IPS-15b (cell line): ENCODE results near the gene SFXN2.
A peak's percentile ranks its signal among the peaks of the same experiment; 100 is the strongest.
"Not testable (repeated sequence)": the region's sequence is repeated elsewhere in the genome, so short reads cannot be mapped to it uniquely, and the experiment has no call there.

Experiments used
- H3K27me3 ChIP-seq: one replicate; pipeline ENCODE4 v1.6.1; 2013; ENCODE audit warnings: low read length; ENCODE audit not compliant: control insufficient read depth, insufficient read depth
- H3K36me3 ChIP-seq: one replicate; pipeline ENCODE4 v1.6.1; 2013; ENCODE audit warnings: low read length; ENCODE audit not compliant: control insufficient read depth, insufficient read depth
- H3K4me1 ChIP-seq: one replicate; pipeline ENCODE4 v1.6.1; 2013; ENCODE audit warnings: mild to moderate bottlenecking, low read length; ENCODE audit not compliant: control insufficient read depth, insufficient read depth
- H3K4me3 ChIP-seq: one replicate; pipeline ENCODE4 v1.5.1; 2013; ENCODE audit warnings: low read depth, low read length
- H3K9ac ChIP-seq: one replicate; pipeline ENCODE4 v1.6.1; 2013; ENCODE audit warnings: low read depth, mild to moderate bottlenecking, low read length
- H3K9me3 ChIP-seq: one replicate; pipeline ENCODE4 v1.6.1; 2013; ENCODE audit warnings: mild to moderate bottlenecking, low read length; ENCODE audit not compliant: control insufficient read depth, insufficient read depth

Gene SFXN2, protein sequence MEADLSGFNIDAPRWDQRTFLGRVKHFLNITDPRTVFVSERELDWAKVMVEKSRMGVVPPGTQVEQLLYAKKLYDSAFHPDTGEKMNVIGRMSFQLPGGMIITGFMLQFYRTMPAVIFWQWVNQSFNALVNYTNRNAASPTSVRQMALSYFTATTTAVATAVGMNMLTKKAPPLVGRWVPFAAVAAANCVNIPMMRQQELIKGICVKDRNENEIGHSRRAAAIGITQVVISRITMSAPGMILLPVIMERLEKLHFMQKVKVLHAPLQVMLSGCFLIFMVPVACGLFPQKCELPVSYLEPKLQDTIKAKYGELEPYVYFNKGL

DNA sequence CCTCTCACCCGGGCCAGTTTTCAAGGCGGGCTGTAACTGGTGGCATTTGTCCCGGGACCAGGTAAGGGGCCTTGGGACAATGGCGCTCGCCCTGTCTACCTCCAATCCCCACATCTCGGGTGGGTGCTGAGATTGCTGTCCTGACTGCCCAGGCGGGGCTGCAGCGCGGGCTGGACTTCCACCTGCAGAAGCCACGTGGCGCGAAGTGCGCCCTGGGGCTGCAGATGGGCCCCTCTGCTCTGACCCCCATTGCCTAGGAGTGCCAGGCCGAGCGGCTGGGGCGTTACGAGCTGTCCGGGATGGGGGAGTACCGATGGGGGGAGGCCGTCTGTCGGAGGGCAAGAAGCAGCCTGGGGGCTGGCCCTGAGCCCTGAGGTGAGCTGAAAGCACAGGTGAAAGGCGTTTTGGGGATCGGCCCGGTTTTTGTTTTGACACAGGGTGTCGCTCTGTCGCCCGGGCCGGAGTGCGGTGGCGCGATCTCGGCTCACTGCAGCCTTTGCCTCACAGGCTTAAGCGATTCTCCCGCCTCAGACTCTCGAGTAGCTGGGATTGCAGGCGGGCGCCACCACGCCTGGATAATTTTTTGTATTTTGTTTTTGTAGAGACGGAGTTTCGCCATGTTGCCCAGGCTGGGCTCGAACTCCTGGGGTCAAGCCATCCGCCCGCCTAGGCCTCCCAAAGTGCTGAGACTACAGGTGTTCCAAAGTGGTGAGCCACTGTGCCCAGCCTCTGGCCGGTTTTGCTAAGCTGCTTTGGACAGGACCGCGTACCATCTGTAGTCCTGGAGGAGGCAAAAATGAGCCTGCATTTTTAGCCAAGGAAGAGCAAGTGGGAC, at the start of gene SFXN2:
SFXN2 (plus strand) TSS at position 16 of the 835 bp plus-strand sequence. CDS start 12,001 bp downstream, outside the sequence.
- H3K9ac ChIP-seq, result peak within 1 kb of the TSS; percentile 92
- H3K4me3 ChIP-seq, result peak within 1 kb of the TSS; percentile 93
- H3K36me3 ChIP-seq, result no peaks in the 10 kb centered on the region
- H3K4me1 ChIP-seq, result peaks cover 22% of the 10 kb centered on the region
- no peaks in the 10 kb centered on the region for H3K9me3 ChIP-seq
- H3K27me3 ChIP-seq, result no peaks in the 10 kb centered on the region

DNA sequence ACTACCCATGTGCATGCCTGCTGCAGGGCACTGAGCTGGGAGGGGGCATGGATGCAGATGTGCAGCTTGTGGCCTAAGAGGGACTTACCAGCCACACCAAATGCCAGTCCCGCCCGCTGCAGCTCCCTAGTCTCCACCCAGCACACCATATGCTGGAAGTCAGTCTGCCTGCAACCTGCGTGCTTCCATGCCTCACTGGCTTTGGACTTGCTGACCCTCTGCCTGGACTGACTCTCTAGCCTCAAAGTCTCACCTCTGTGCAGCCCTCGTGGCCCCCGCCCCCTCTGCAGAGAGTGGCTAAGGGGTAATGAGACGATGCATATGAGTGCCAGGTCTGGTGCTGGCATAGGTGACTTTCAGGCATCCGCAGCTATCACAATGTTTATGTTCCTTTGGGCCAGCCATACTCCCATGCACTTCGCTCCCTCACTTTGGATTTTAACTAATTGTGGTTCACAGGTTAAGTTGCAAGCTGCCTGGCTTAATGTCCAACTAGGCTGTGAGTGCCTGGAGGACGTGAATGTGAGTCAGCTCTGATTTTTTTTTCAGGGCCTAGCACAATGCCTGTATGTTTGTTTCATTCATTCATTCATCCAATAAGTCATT, 48.4 kb upstream of the SFXN2 start:
- Histone ChIP-seq H3K27me3 (no peaks in the 10 kb centered on the region), H3K9me3 (no peaks in the 10 kb centered on the region), H3K36me3 (no peaks in the 10 kb centered on the region), H3K4me3 (no peak overlapping the region), H3K9ac (no peak overlapping the region), H3K4me1 (peaks cover 14% of the 10 kb centered on the region)

DNA sequence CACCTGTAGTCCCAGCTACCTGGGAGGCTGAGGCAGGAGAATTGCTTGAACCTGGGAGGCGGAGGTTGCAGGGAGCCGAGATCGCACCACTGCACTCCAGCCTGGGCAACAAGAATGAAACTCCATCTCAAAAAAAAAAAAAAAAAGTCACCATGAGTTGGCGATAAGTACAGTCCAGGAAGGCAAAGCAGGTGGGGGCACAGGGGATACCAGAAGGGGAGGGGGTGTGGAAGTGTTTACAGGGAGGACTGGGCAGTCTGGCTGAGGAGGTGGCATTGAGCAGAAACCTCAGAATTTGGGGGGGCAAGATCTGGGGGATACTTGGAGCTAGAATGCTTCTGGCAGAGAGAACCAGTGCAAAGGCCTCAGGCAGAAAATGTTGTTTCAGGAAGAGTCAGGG, 47.0 kb upstream of the SFXN2 start:
- H3K4me1 ChIP-seq, result peaks cover 14% of the 10 kb centered on the region
- not testable (repeated sequence) for H3K27me3 ChIP-seq, H3K36me3 ChIP-seq, H3K4me3 ChIP-seq, H3K9me3 ChIP-seq, H3K9ac ChIP-seq

DNA sequence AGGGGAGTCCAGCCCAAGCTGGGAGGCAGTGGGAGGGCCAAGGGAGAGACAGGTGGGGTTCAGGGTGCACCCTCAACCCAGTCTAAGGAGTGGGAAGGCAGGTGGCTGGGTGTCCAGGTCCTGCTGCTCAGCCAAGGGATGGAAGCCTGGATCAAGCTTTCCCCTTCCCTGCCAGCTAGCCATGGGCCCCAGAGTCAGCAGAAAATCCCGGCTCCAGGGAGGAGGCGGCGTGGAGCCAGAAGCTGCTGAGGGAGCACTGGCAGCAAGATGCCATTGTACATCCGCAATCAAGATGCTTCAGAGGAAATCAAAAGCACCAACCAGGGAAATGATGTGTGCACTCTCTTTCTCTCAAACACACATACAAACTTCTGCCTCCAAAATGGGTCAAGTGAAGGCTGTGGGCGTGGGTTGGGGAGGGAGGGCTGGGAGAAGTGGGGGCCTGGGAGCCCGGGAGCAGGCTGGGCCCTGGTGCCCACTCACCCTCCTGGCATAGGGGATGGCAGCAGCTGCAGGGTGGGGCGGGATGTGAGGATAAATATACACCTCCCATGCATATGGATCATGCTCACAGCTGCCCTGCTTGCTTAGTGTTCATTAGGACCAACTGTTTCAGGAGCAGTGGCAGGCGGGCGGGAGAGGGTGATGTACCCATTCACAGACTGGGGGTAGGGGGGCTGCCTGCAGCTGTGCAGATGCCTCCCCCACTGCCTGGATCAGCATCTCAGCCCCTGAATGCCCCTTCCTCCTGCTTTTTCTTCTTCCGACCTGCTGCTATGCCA, 45.9 kb upstream of the SFXN2 start:
- Histone ChIP-seq H3K27me3 (no peaks in the 10 kb centered on the region), H3K9ac (peak overlapping the region; percentile 4), H3K4me1 (peaks cover 14% of the 10 kb centered on the region), H3K4me3 (no peak overlapping the region), H3K9me3 (no peaks in the 10 kb centered on the region), H3K36me3 (no peaks in the 10 kb centered on the region)

DNA sequence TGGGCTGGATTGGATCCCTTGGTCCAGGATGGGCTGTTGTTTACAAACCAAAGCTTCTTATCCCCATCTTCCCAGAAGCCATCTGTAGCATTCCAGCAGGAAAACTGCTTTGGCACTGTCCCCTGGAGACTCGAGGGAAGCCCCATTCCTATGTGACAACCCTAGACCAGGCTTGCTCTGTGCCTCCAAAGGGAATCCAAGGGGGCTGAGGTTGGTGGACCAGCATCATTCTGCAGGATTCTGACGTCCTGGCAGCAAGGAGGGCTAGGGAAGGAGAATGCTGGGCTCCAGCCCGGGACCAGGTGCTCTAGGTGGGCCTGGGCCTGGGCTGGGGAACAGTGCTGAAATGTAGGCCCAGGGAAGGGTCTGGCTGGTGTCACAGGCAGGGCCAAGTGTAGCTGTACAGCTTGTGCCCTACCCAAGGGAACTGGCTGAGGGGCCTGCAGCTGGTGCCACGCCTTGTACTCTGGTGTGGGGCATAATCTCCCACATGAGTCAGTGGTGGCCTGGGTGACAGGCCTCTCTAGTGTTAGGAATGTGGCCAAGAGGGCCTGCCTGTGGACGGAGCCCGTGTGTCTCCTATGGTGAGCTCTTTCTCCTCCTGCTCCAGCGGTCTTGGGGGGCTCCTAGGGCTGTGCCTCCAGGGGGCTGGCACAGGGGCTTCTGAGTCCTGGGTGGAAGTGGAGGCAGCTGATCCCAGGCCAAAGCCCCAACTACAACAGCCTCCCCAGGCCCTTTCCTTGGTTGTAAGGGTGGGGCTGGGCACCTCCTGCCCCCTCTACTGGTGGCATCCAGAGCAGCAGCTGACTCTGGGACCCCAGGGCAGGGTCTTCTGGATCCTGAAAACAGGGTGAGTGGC, 45.0 kb upstream of the SFXN2 start:
- Histone ChIP-seq H3K36me3 (no peaks in the 10 kb centered on the region), H3K9ac (no peak overlapping the region), H3K9me3 (no peaks in the 10 kb centered on the region), H3K4me3 (no peak overlapping the region), H3K4me1 (peaks cover 15% of the 10 kb centered on the region), H3K27me3 (no peaks in the 10 kb centered on the region)

DNA sequence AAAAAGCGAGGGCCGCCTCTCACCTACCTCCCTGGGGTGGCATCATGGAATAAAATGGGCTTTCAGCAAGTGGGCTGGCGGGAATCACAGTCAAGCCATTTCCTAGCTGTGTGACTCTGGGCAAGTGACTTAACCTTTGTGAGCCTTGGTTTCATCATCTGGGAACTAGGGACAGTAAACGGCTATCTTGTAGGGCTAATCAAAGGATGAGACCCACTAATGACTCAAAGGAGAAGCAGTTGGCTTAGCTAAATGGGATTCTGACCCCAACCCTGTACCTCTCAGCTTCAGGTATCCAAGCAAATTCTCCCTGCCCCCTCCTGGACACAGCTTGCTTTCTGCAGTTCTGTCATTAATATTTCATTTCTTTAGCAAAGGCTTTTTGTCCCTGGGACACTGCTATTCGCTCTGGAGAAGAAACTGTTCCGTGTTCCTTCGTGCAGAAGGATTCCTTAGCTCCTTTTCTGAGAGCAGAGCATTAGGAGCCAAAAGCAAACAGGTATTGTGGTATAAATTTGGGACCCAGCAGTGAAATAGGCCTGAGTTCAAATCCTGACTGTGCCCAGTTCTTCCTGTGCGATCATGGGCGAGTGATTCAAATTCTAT, 44.3 kb upstream of the SFXN2 start:
- H3K36me3 ChIP-seq, result no peaks in the 10 kb centered on the region
- H3K27me3 ChIP-seq, result no peaks in the 10 kb centered on the region
- no peaks in the 10 kb centered on the region for H3K9me3 ChIP-seq
- H3K4me3 ChIP-seq, result no peak overlapping the region
- no peak overlapping the region for H3K9ac ChIP-seq
- H3K4me1 ChIP-seq, result peaks cover 22% of the 10 kb centered on the region

DNA sequence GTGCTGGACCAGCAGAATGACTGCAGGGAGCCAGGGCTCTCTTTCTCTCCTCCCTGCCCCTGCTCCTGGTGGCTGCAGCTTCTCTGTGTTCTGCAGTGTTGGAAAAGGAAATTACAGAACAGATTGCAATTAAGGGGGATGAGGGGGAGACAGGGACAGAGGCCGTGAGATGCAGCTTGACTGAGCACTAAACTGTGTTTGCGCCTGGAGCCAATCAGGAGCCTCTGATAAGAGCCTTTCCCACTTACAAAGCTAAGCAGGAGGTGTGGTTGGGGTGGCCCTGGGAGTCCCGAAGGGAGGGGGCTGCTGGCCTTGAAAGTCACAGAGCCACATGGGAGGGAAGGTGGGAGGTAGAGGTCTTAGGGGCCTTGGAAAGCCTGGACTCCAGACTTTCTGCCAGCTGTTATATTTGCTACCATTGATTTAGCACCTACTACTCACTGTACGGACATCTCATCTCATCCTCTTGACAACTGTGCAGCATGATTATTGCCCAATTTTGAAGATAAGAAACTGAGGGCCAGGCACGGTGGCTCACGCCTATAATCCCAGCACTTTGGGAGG, 43.5 kb upstream of the SFXN2 start:
- no peaks in the 10 kb centered on the region for H3K27me3 ChIP-seq
- no peaks in the 10 kb centered on the region for H3K36me3 ChIP-seq
- peaks cover 27% of the 10 kb centered on the region for H3K4me1 ChIP-seq
- H3K4me3 ChIP-seq, result no peak overlapping the region
- no peaks in the 10 kb centered on the region for H3K9me3 ChIP-seq
- H3K9ac ChIP-seq, result no peak overlapping the region

DNA sequence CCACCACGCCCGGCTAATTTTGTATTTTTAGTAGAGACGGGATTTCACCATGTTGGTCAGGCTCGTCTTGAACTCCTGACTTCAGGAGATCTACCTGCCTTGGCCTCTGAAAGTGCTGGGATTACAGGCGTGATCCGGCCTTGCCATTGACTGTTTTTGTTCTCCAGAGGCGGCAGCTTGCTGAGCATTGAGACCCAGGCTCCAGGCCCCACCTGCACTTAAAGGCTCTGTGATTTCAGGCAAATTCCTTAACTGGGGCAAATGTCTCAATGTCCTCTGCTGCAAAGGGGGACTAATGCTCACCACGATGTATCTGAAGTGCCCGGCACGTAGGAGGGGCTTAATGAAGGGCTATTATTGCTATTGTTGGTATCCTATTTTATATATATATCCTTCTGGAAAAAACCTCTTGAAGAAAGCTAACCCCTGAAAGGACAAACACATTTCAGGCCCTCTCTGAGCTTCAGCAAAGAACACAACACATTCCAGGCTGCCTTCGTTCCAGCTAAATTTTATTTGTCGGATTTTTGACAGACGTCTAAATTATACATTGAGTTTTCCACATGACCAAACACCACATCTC, 41.1 kb upstream of the SFXN2 start:
- Histone ChIP-seq H3K36me3 (no peaks in the 10 kb centered on the region), H3K4me3 (no peak overlapping the region), H3K27me3 (no peaks in the 10 kb centered on the region), H3K4me1 (peaks cover 44% of the 10 kb centered on the region), H3K9ac (no peak overlapping the region), H3K9me3 (no peaks in the 10 kb centered on the region)

DNA sequence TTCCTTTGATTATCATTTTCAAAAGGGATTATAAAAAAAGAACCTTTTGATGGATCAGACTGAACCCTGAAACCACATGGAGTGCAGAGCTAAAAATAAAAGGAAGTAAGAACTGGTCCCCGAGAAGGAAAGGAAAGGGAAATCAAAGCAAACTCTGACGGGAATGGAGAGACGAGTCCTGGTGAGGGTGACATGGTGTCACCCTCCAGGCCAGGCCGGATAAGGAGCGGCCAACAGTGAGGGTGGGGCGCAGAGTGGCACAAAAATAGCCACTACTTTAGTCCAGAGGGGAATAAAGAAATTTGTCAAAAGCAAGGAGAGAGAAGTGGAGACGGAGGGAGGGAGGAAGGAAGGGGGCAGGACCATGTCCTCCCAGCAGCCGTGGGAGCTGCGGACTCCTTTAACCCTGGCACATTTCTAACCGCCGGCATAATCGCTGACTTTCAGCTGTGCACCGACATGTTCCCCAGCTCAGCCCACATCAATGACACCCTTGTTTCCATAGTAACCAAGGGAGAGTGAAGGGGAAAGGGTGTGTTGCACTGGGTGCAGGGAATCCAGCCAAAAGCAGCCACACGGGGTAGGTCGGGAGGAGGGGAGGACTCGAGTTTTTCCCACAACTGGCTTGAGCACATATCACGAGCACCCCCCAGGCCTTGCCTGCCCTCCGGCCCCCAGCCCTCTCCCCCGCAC, 40.5 kb upstream of the SFXN2 start:
- Histone ChIP-seq H3K4me3 (no peak overlapping the region), H3K9ac (no peak overlapping the region)

DNA sequence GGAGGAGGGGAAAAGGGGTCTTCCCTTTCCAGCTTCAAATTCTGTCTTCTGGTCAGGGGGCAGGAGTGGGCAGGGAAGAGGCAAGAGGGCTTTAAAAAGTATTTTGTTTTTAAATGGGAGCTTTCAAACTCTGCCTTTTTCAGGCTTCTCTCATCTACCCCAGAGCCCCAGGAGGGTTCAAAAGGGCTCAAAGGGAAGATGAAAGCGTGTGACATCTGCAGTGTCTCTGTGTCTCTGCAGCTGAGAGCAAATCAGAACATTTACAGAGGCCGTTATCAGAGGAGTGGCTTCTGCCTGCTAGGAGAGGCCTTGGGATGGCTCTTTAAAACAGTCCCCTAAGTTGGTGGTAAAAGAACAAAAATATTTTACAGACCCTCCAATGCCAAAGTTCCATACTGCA, 39.9 kb upstream of the SFXN2 start:
- H3K9ac ChIP-seq, result no peak overlapping the region

More for the DNA sequence above, 40.5 kb upstream of the SFXN2 start:
- H3K9me3 ChIP-seq, result no peaks in the 10 kb centered on the region
- peaks cover 48% of the 10 kb centered on the region for H3K4me1 ChIP-seq
- no peaks in the 10 kb centered on the region for H3K27me3 ChIP-seq
- no peaks in the 10 kb centered on the region for H3K36me3 ChIP-seq

More for the DNA sequence above, 39.9 kb upstream of the SFXN2 start:
- no peaks in the 10 kb centered on the region for H3K27me3 ChIP-seq
- H3K9me3 ChIP-seq, result no peaks in the 10 kb centered on the region
- no peaks in the 10 kb centered on the region for H3K36me3 ChIP-seq
- peaks cover 48% of the 10 kb centered on the region for H3K4me1 ChIP-seq
- no peak overlapping the region for H3K4me3 ChIP-seq
